ENCODE data around the gene FAXC.

- no peak for TF ChIP-seq POLR2A (IDR thresholded peaks at IDR 0.05; ENCODE audit: low read depth)
- no peak for TF ChIP-seq CTCF (IDR thresholded peaks at IDR 0.05)
- TF ChIP-seq POLR2AphosphoS5 (IDR thresholded peaks at IDR 0.05): no peak
- TF ChIP-seq EP300 (IDR thresholded peaks at IDR 0.05): no peak
Observed at GRCh38 chr6:99306341-99306740, 43.1 kb downstream of the FAXC start.
